IMR-90 (cell line): ENCODE results near the gene TMEM256. TPM values are rescaled to one million over a fixed set of nuclear protein-coding genes. Genes with fewer than 3 reads are reported as not detected.

Experiments used
- ATAC-seq: fragments of 200-7000 bp; cut with Tn5 transposase; 2 replicates; pipeline ENCODE4 v1.9.1; 2020; ENCODE audit warnings: low read depth, mild to moderate bottlenecking, moderate library complexity
- BruUV-seq: library from RNA; stranded (reverse); fragments of 400-500 nt; replicated peaks from 2 replicates; lab custom pipeline; 2021; lab: Mats Ljungman, UMichigan
- CTCF ChIA-PET: fragments of 300-600 bp; formaldehyde crosslinking; extraction: SDS; loops from one replicate; lab custom pipeline; 2021; ENCODE audit warnings: antibody characterized with exemption; lab: Yijun Ruan, JAX
- POLR2A ChIA-PET: fragments of 300-600 bp; sonication (Branson Sonifier 250); formaldehyde crosslinking; loops from one replicate; lab custom pipeline; 2022; ENCODE audit warnings: antibody characterized with exemption; ENCODE audit not compliant: unreplicated experiment; lab: Charles Lee
- DNase-seq: peaks from one replicate; pipeline ENCODE4 v3.0.0; 2013
- H2AFZ ChIP-seq: replicated peaks from 2 replicates; pipeline ENCODE3; 2013; ENCODE audit warnings: low read length, mild to moderate bottlenecking; ENCODE audit not compliant: poor library complexity
- H2AK5ac ChIP-seq: 2 replicates; pipeline ENCODE4 v1.6.1; 2013; ENCODE audit warnings: low read depth, low read length, inconsistent platforms
- H2AK9ac ChIP-seq: replicated peaks from 2 replicates; pipeline ENCODE3; 2013; ENCODE audit warnings: mild to moderate bottlenecking, low read depth, low read length, moderate library complexity; ENCODE audit not compliant: poor library complexity
- H2BK120ac ChIP-seq: 2 replicates; pipeline ENCODE4 v1.6.1; 2013; ENCODE audit warnings: low read depth, low read length, inconsistent platforms
- H2BK15ac ChIP-seq: 3 replicates; pipeline ENCODE4 v1.6.1; 2013; ENCODE audit warnings: low read depth, low read length, inconsistent platforms
- H2BK20ac ChIP-seq: 2 replicates; pipeline ENCODE4 v1.6.1; 2013; ENCODE audit warnings: low read depth, mild to moderate bottlenecking, inconsistent platforms, low read length, moderate library complexity
- H2BK5ac ChIP-seq: 2 replicates; pipeline ENCODE4 v1.6.1; 2013; ENCODE audit warnings: mild to moderate bottlenecking, low read depth, low read length, inconsistent platforms; ENCODE audit not compliant: poor library complexity, severe bottlenecking
- H3K14ac ChIP-seq: replicated peaks from 2 replicates; pipeline ENCODE4 v1.6.1; 2013; ENCODE audit warnings: low read depth, low read length, inconsistent platforms
- H3K18ac ChIP-seq: 2 replicates; pipeline ENCODE4 v1.6.1; 2013; ENCODE audit warnings: low read depth, low read length, control low read depth
- H3K23ac ChIP-seq: 2 replicates; pipeline ENCODE4 v1.6.1; 2013; ENCODE audit warnings: low read depth, low read length, inconsistent platforms
- H3K27ac ChIP-seq: 2 replicates; pipeline ENCODE4 v1.5.1; 2013; ENCODE audit warnings: mild to moderate bottlenecking, control low read depth, low read length; ENCODE audit not compliant: insufficient read depth
- H3K27me3 ChIP-seq: 2 replicates; pipeline ENCODE4 v1.6.1; 2013; ENCODE audit warnings: low read length; ENCODE audit not compliant: control insufficient read depth, insufficient read depth
- H3K36me3 ChIP-seq: 2 replicates; pipeline ENCODE4 v1.6.1; 2013; ENCODE audit warnings: low read length, mixed read lengths; ENCODE audit not compliant: control insufficient read depth, insufficient read depth
- H3K4ac ChIP-seq: 2 replicates; pipeline ENCODE4 v1.6.1; 2013; ENCODE audit warnings: low read depth, low read length, inconsistent platforms
- H3K4me1 ChIP-seq: 2 replicates; pipeline ENCODE4 v1.6.1; 2013; ENCODE audit warnings: low read length, mixed read lengths; ENCODE audit not compliant: control insufficient read depth, insufficient read depth
- H3K4me2 ChIP-seq: 2 replicates; pipeline ENCODE4 v1.6.1; 2013; ENCODE audit warnings: low read depth, mild to moderate bottlenecking, control low read depth, low read length, moderate library complexity
- H3K4me3 ChIP-seq: 2 replicates; pipeline ENCODE4 v1.5.1; 2013; ENCODE audit warnings: low read depth, mild to moderate bottlenecking, control low read depth, low read length, moderate library complexity; ENCODE audit not compliant: insufficient read depth
- H3K56ac ChIP-seq: 2 replicates; pipeline ENCODE4 v1.6.1; 2013; ENCODE audit warnings: low read length, inconsistent platforms; ENCODE audit not compliant: insufficient read depth; ENCODE audit errors: extremely low read depth
- H3K79me1 ChIP-seq, 2 experiments: 2 replicates each; pipeline ENCODE4 v1.6.1; 2013; ENCODE audit warnings: low read length in 2 of 2, inconsistent platforms in 1 of 2, low read depth in 1 of 2
- H3K9ac ChIP-seq: 2 replicates; pipeline ENCODE4 v1.6.1; 2013; ENCODE audit warnings: low read depth, low read length, control low read depth
- H3K9me1 ChIP-seq: 2 replicates; pipeline ENCODE4 v1.6.1; 2013; ENCODE audit warnings: low read length, inconsistent platforms; ENCODE audit not compliant: insufficient read depth
- H3K9me3 ChIP-seq: 2 replicates; pipeline ENCODE4 v1.6.1; 2013; ENCODE audit warnings: low read length; ENCODE audit not compliant: control insufficient read depth, insufficient read depth
- H4K20me1 ChIP-seq: 2 replicates; pipeline ENCODE4 v1.6.1; 2013; ENCODE audit warnings: low read length, inconsistent platforms; ENCODE audit not compliant: insufficient read depth
- H4K5ac ChIP-seq: 2 replicates; pipeline ENCODE4 v1.6.1; 2013; ENCODE audit warnings: mild to moderate bottlenecking, low read depth, low read length, control low read depth
- H4K8ac ChIP-seq, 2 experiments: 2 replicates each; pipeline ENCODE4 v1.6.1; 2013; ENCODE audit warnings: low read depth in 2 of 2, low read length in 2 of 2, control low read depth in 1 of 2, inconsistent platforms in 1 of 2
- H4K91ac ChIP-seq: 2 replicates; pipeline ENCODE4 v1.6.1; 2013; ENCODE audit warnings: low read depth, low read length, inconsistent platforms; ENCODE audit not compliant: insufficient read depth
- BHLHE40 ChIP-seq: fragments of 150-350 bp; IDR thresholded peaks from 2 replicates; pipeline ENCODE4 v1.6.1; 2016; ENCODE audit warnings: mild to moderate bottlenecking, low read depth, low read length
- CEBPB ChIP-seq: IDR thresholded peaks from 2 replicates; pipeline ENCODE4 v1.6.1; 2012; ENCODE audit warnings: low read depth, low read length, improper control_type of control experiment
- CHD1 ChIP-seq: IDR thresholded peaks from 2 replicates; pipeline ENCODE4 v1.6.1; 2012; ENCODE audit warnings: low read depth, low read length, improper control_type of control experiment
- FOS ChIP-seq: fragments of 150-350 bp; IDR thresholded peaks from 2 replicates; pipeline ENCODE4 v1.6.1; 2016; ENCODE audit warnings: low read depth, low read length
- MAFK ChIP-seq: IDR thresholded peaks from 2 replicates; pipeline ENCODE4 v1.6.1; 2012; ENCODE audit warnings: low read depth, low read length, improper control_type of control experiment
- MAZ ChIP-seq: IDR thresholded peaks from 2 replicates; pipeline ENCODE4 v1.6.1; 2012; ENCODE audit warnings: low read depth, mild to moderate bottlenecking, low read length, improper control_type of control experiment, moderate library complexity, borderline replicate concordance
- MXI1 ChIP-seq: IDR thresholded peaks from 2 replicates; pipeline ENCODE4 v1.6.1; 2012; ENCODE audit warnings: low read depth, mild to moderate bottlenecking, low read length, moderate library complexity, borderline replicate concordance
- NFE2L2 ChIP-seq: fragments of 150-350 bp; IDR thresholded peaks from 2 replicates; pipeline ENCODE4 v1.6.1; 2016; ENCODE audit warnings: low read depth, mild to moderate bottlenecking, low read length
- POLR2A ChIP-seq: IDR thresholded peaks from 2 replicates; pipeline ENCODE4 v1.6.1; 2012; ENCODE audit warnings: mild to moderate bottlenecking, low read depth, low read length
- RAD21 ChIP-seq: IDR thresholded peaks from 2 replicates; pipeline ENCODE4 v1.6.1; 2012; ENCODE audit warnings: low read length, improper control_type of control experiment
- RCOR1 ChIP-seq: IDR thresholded peaks from 2 replicates; pipeline ENCODE4 v1.6.1; 2012; ENCODE audit warnings: mild to moderate bottlenecking, low read length, improper control_type of control experiment; ENCODE audit not compliant: insufficient replicate concordance
- RFX5 ChIP-seq: IDR thresholded peaks from 2 replicates; pipeline ENCODE4 v1.8.0; 2012; ENCODE audit warnings: low read depth, mild to moderate bottlenecking, low read length, moderate library complexity
- SMC3 ChIP-seq: fragments of 150-350 bp; IDR thresholded peaks from 2 replicates; pipeline ENCODE4 v1.6.1; 2016; ENCODE audit warnings: low read depth, mild to moderate bottlenecking, antibody characterized with exemption, low read length, moderate library complexity
- WGBS, 2 experiments: methylation state at CpG; one replicate each; pipeline versions ENCODE4 v1.1.5 to v1.1.7; 2013; ENCODE audit warnings: missing lambda C conversion rate in 2 of 2; ENCODE audit not compliant: insufficient read length in 1 of 2; ENCODE audit errors: extremely low coverage in 2 of 2; 5-methylcytosine and 5-hydroxymethylcytosine counted together
- dilution Hi-C: fragments of 300-500 bp; cut with HindIII; formaldehyde crosslinking; loops from one replicate; pipeline ENCODE4 v1.14.3; 2018; ENCODE audit warnings: low sequenced_read_pairs; ENCODE audit not compliant: unreplicated experiment
- in situ Hi-C: fragments of 300-500 bp; cut with MboI; formaldehyde crosslinking; loops from 3 replicates; pipeline ENCODE4 v1.14.3; 2019; ENCODE audit warnings: low sequenced_read_pairs, inconsistent platforms, mixed read lengths
- intact Hi-C: fragments of 100-400 bp; cut with micrococcal nuclease; formaldehyde crosslinking; loops from 2 replicates; pipeline ENCODE4 v1.10.0; 2022
- polyA plus RNA-seq, 3 experiments: library from polyadenylated mRNA; depleted of rRNA; stranded (reverse); fragments of >200 nt; gene quantifications; 2 replicates each; pipeline ENCODE4 v1.2.3, GENCODE V29; 2012; ENCODE audit warnings: low replicate concordance in 1 of 3
- total RNA-seq: library from RNA; depleted of rRNA; stranded (reverse); fragments of >200 nt; gene quantifications from 2 replicates; pipeline ENCODE4 v1.2.3, GENCODE V29; 2012
- TF ChIP-seq, protein P1 (sequence below): conservative IDR thresholded peaks from 2 replicates; pipeline ENCODE4 v1.5.1; 2012; ENCODE audit warnings: mild to moderate bottlenecking, low read depth, low read length, improper control_type of control experiment
- TF ChIP-seq, protein P2 (sequence below): fragments of 150-350 bp; IDR thresholded peaks from 2 replicates; pipeline ENCODE4 v1.6.1; 2017; ENCODE audit warnings: mild to moderate bottlenecking, antibody characterized with exemption, low read length, low read depth
- TF ChIP-seq, protein P3 (sequence below): fragments of 150-350 bp; IDR thresholded peaks from 2 replicates; pipeline ENCODE4 v1.6.1; 2016; ENCODE audit warnings: low read depth, mild to moderate bottlenecking, low read length, moderate library complexity, borderline replicate concordance

TMEM256 gene
- total and polyA plus RNA-seq, 2 of the 4 experiments (the other 2 are of a cell fraction) = 38.4 to 174 TPM

DNA sequence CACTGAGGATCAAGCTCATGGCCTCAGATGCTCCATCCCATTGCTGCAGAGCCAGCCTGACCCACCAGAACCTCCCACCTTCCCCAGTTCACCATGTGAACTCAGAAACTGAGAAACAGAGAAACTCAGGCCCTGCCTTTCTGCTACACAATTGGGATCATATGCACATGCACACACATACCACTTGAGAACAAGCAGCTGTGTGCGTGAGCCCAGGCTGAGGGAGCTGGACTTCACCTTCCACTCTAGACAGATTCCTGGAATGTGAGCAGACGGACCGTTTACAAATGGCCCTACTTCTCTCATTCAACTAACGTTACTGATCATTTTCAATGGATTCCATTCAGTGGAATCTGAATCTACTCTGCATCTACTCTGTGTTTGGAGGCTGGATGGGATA lies 19.8 kb upstream of the TMEM256 start:
- Histone ChIP-seq H2AK9ac (no peak overlapping the region), H2BK20ac (no peak overlapping the region), H4K8ac (no peak overlapping the region), H3K4me1 (no peaks in the 10 kb centered on the region), H3K36me3 (peaks cover under 1% of the 10 kb centered on the region; the same call in 1 of the 2 replicates), H3K27me3 (0 out of 2 replicates have a peak, but pooled peaks cover 2% of the 10 kb centered on the region), H2AK5ac (no peak overlapping the region), H4K5ac (no peak overlapping the region), H3K56ac (no peak overlapping the region), H2BK15ac (no peak overlapping the region), H3K9me1 (0 out of 2 replicates have a peak, but pooled peaks cover 3% of the 10 kb centered on the region), H3K14ac (no peak overlapping the region), H3K27ac (no peak overlapping the region), H2BK5ac (no peak overlapping the region), H4K91ac (no peak overlapping the region), H3K4me3 (no peak overlapping the region), H3K23ac (no peak overlapping the region), H4K20me1 (no peaks in the 10 kb centered on the region), H3K9ac (no peak overlapping the region), H3K18ac (no peak overlapping the region), H3K79me1 (no peaks in the 10 kb centered on the region), H3K4ac (no peak overlapping the region), H2BK120ac (no peak overlapping the region), H3K9me3 (no peaks in the 10 kb centered on the region), H2AFZ (no peak overlapping the region), H3K4me2 (no peak overlapping the region)
- no CpG with 5 or more reads among the region's 4 CpGs for WGBS, 2 experiments
- dilution Hi-C loops = no loop called here
- in situ Hi-C loops = no loop called here
- ChIA-PET CTCF (no interaction called here), POLR2A (no interaction called here)
- TF ChIP-seq BHLHE40 (no peak), RCOR1 (no peak), RFX5 (no peak), FOS (no peak), POLR2A (no peak), MAFK (no peak), SMC3 (no peak), NFE2L2 (no peak), MAZ (no peak), MXI1 (no peak), CHD1 (no peak), RAD21 (no peak), CEBPB (no peak)
- TF ChIP-seq, protein P1, sequence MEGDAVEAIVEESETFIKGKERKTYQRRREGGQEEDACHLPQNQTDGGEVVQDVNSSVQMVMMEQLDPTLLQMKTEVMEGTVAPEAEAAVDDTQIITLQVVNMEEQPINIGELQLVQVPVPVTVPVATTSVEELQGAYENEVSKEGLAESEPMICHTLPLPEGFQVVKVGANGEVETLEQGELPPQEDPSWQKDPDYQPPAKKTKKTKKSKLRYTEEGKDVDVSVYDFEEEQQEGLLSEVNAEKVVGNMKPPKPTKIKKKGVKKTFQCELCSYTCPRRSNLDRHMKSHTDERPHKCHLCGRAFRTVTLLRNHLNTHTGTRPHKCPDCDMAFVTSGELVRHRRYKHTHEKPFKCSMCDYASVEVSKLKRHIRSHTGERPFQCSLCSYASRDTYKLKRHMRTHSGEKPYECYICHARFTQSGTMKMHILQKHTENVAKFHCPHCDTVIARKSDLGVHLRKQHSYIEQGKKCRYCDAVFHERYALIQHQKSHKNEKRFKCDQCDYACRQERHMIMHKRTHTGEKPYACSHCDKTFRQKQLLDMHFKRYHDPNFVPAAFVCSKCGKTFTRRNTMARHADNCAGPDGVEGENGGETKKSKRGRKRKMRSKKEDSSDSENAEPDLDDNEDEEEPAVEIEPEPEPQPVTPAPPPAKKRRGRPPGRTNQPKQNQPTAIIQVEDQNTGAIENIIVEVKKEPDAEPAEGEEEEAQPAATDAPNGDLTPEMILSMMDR = no peak
- TF ChIP-seq, protein P2, sequence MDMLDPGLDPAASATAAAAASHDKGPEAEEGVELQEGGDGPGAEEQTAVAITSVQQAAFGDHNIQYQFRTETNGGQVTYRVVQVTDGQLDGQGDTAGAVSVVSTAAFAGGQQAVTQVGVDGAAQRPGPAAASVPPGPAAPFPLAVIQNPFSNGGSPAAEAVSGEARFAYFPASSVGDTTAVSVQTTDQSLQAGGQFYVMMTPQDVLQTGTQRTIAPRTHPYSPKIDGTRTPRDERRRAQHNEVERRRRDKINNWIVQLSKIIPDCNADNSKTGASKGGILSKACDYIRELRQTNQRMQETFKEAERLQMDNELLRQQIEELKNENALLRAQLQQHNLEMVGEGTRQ = no peak
- TF ChIP-seq, protein P3, sequence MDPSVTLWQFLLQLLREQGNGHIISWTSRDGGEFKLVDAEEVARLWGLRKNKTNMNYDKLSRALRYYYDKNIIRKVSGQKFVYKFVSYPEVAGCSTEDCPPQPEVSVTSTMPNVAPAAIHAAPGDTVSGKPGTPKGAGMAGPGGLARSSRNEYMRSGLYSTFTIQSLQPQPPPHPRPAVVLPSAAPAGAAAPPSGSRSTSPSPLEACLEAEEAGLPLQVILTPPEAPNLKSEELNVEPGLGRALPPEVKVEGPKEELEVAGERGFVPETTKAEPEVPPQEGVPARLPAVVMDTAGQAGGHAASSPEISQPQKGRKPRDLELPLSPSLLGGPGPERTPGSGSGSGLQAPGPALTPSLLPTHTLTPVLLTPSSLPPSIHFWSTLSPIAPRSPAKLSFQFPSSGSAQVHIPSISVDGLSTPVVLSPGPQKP = no peak
- ATAC-seq (peak; percentile 56), DNase-seq (peak; percentile 18)
- no TSS peak for BruUV-seq
- intact Hi-C loops = no loop called here
